Measurements from ENCODE around the gene GOLM1.

GOLM1 gene

DNA sequence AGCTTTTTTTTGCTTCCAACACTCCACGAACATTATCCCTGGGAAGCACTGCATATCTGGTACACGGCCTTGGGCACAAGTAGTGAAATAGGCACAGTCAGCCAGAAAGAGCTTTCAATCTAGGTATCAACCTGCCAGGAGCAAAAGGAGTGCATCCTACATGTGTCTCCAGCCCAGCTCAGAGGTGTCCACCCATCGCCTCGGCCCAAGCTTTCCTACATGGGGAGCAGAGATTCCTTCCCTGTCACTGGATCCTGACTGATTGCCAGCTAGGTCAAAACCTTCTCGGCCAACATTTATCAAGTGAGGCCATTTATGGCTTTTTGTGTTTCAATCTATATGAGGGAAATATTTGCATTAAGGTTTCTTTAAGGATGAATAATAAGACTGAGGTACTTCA, 55.8 kb downstream of the GOLM1 start:
- Histone ChIP-seq H3K27me3 (ENCODE audit: low read depth, low read length) (no peaks in the 10 kb centered on the region), H3K27ac (ENCODE audit: low read length) (no peak overlapping the region), H3K9ac (ENCODE audit: low read length) (no peak overlapping the region), H3K4me2 (ENCODE audit: low read length) (no peak overlapping the region), H2AFZ (ENCODE audit: low read depth, low read length) (no peak overlapping the region), H3K4me3 (ENCODE audit: low read length) (no peak overlapping the region), H3K79me2 (ENCODE audit: low read length) (no peaks in the 10 kb centered on the region), H3K9me3 (ENCODE audit: insufficient read depth, low read length) (no peaks in the 10 kb centered on the region), H3K36me3 (replicated peaks; ENCODE audit: low read depth, low read length) (no peaks in the 10 kb centered on the region), H4K20me1 (ENCODE audit: insufficient read depth, low read length) (no peaks in the 10 kb centered on the region), H3K4me1 (ENCODE audit: low read length) (no peaks in the 10 kb centered on the region)
- no peak for TF ChIP-seq CTCF (IDR thresholded peaks at IDR 0.05; ENCODE audit: low read depth, low read length)
- TF ChIP-seq EZH2phosphoT487 (IDR thresholded peaks at IDR 0.05; ENCODE audit: low read depth), result no peak

DNA sequence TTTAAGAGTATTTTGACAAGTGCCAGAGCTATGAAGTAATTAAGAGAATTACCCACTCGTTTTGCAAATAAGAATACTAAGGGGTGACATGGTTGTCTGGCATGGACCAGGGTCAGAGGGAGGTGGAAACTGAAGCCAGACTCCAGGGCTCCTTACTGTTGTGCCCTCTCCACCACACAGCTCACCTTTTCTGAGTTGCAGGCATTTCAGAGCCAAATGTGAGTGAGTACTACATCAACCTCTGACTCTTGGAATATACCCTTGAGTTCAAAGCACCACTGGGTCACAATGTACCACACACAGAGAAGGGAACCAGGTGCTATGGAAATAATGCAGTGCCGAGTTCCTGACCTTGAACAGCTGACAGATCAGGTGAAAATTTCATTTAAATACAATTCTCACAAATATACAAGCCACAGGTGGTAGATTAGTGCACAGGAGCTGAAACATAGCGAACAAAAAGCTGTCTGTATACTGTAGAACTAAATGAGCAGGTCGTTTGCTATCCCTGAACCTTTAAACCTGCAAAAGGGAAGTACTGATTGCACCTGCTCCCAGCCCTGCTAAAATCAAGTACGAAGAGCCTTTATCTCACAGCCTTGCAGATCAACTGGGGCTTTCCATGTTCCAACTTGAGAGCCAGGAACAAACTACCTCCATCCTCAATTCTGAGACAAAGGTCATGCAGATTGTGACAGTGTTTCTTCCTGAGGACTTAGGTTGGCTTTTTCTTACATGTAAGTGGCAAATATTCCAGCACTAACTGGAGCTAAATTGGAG, 57.0 kb downstream of the GOLM1 start:
- Histone ChIP-seq H3K27ac (ENCODE audit: low read length) (no peak overlapping the region), H3K4me3 (ENCODE audit: low read length) (no peak overlapping the region), H3K27me3 (ENCODE audit: low read depth, low read length) (no peaks in the 10 kb centered on the region), H3K9ac (ENCODE audit: low read length) (no peak overlapping the region), H3K4me2 (ENCODE audit: low read length) (no peak overlapping the region), H4K20me1 (ENCODE audit: insufficient read depth, low read length) (no peaks in the 10 kb centered on the region), H2AFZ (ENCODE audit: low read depth, low read length) (no peak overlapping the region), H3K36me3 (replicated peaks; ENCODE audit: low read depth, low read length) (no peaks in the 10 kb centered on the region), H3K4me1 (ENCODE audit: low read length) (no peaks in the 10 kb centered on the region), H3K9me3 (ENCODE audit: insufficient read depth, low read length) (no peaks in the 10 kb centered on the region), H3K79me2 (ENCODE audit: low read length) (no peaks in the 10 kb centered on the region)
- TF ChIP-seq CTCF (IDR thresholded peaks at IDR 0.05; ENCODE audit: low read depth, low read length) (no peak), EZH2phosphoT487 (IDR thresholded peaks at IDR 0.05; ENCODE audit: low read depth) (no peak)

- Histone ChIP-seq H3K79me2 (ENCODE audit: low read length) (no peaks in the 10 kb centered on the region), H3K4me3 (ENCODE audit: low read length) (no peak overlapping the region), H2AFZ (ENCODE audit: low read depth, low read length) (no peak overlapping the region), H3K36me3 (replicated peaks; ENCODE audit: low read depth, low read length) (no peaks in the 10 kb centered on the region), H3K27me3 (ENCODE audit: low read depth, low read length) (no peaks in the 10 kb centered on the region), H3K9me3 (ENCODE audit: insufficient read depth, low read length) (no peaks in the 10 kb centered on the region), H3K9ac (ENCODE audit: low read length) (no peak overlapping the region), H3K4me1 (ENCODE audit: low read length) (no peaks in the 10 kb centered on the region), H3K27ac (ENCODE audit: low read length) (no peak overlapping the region), H4K20me1 (ENCODE audit: insufficient read depth, low read length) (no peaks in the 10 kb centered on the region), H3K4me2 (ENCODE audit: low read length) (no peak overlapping the region)
- TF ChIP-seq CTCF (IDR thresholded peaks at IDR 0.05; ENCODE audit: low read depth, low read length), result no peak
These were observed 58.0 kb downstream of the GOLM1 start for GRCh38 chr9:86041311-86041741.

- Histone ChIP-seq H3K4me3 (ENCODE audit: low read length) (no peak overlapping the region), H3K27me3 (ENCODE audit: low read depth, low read length) (no peaks in the 10 kb centered on the region), H3K9ac (ENCODE audit: low read length) (no peak overlapping the region), H3K27ac (ENCODE audit: low read length) (no peak overlapping the region), H3K4me2 (ENCODE audit: low read length) (no peak overlapping the region), H3K79me2 (ENCODE audit: low read length) (no peaks in the 10 kb centered on the region), H2AFZ (ENCODE audit: low read depth, low read length) (no peak overlapping the region), H3K9me3 (ENCODE audit: insufficient read depth, low read length) (no peaks in the 10 kb centered on the region), H4K20me1 (ENCODE audit: insufficient read depth, low read length) (no peaks in the 10 kb centered on the region), H3K36me3 (replicated peaks; ENCODE audit: low read depth, low read length) (no peaks in the 10 kb centered on the region), H3K4me1 (ENCODE audit: low read length) (no peaks in the 10 kb centered on the region)
- TF ChIP-seq CTCF (IDR thresholded peaks at IDR 0.05; ENCODE audit: low read depth, low read length) (no peak), EZH2phosphoT487 (IDR thresholded peaks at IDR 0.05; ENCODE audit: low read depth) (no peak)
These were observed 58.5 kb downstream of the GOLM1 start for GRCh38 chr9:86040861-86041155.
